Measurements from ENCODE around the gene CSRNP3. TPM values are rescaled to one million over a fixed set of nuclear protein-coding genes. Genes with fewer than 3 reads are reported as not detected.
A peak's percentile ranks its signal among the peaks of the same experiment; 100 is the strongest.

Gene CSRNP3
- total RNA-seq, 4 donors from 2014 or later, result 1.0 to 44.1 (median 4.3) TPM

DNA sequence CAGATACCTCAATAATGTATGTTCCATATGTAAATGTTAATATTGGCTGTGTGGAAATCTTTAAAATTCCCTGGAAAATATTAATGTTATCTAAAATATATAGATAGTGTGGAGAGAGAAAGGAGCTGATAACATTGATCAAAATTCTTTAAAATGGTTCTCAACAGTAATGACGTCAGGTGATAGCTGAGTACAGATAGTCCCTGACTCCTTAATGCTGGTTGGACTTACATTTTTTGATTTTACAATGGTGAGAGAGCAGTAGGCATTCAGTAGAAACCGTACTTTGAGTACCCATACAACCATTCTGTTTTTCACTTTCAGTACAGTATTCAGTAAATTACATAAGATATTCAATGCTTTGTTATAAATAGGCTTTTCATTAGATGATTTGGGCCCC, 177.9 kb downstream of the CSRNP3 start:
- Histone ChIP-seq H3K27me3 (no peaks in the 10 kb centered on the region), H3K36me3 (no peaks in the 10 kb centered on the region), H3K4me3 (no peak overlapping the region), H3K27ac (no peak overlapping the region), H3K4me1 (no peaks in the 10 kb centered on the region), H3K9me3 (no peaks in the 10 kb centered on the region)
- no peak for DNase-seq
- intact Hi-C loops (cut with DNase I; ENCODE audit: low total_unique reads), result no loop called here
- no peak for TF ChIP-seq POLR2A (IDR thresholded peaks at IDR 0.05)
- TF ChIP-seq, protein P1, sequence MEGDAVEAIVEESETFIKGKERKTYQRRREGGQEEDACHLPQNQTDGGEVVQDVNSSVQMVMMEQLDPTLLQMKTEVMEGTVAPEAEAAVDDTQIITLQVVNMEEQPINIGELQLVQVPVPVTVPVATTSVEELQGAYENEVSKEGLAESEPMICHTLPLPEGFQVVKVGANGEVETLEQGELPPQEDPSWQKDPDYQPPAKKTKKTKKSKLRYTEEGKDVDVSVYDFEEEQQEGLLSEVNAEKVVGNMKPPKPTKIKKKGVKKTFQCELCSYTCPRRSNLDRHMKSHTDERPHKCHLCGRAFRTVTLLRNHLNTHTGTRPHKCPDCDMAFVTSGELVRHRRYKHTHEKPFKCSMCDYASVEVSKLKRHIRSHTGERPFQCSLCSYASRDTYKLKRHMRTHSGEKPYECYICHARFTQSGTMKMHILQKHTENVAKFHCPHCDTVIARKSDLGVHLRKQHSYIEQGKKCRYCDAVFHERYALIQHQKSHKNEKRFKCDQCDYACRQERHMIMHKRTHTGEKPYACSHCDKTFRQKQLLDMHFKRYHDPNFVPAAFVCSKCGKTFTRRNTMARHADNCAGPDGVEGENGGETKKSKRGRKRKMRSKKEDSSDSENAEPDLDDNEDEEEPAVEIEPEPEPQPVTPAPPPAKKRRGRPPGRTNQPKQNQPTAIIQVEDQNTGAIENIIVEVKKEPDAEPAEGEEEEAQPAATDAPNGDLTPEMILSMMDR (IDR thresholded peaks at IDR 0.05), result no peak

DNA sequence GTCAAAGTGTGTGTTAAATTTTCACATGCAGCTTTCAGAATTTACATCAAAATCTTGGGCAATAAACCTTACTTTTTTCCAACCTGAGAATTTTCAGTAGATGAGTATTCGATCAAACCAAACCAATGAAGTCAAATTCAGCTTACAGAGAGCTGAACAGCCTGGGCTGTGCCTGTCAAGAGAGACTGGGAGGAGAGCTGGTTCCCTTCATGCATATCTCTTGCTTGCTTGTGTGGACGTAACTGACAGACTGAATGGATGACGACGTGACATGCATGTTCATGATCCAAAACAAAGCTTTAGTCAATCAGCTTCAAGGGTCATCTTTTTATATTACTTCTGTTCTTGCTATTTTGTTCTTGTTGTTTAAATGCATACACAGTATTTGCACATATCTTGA, 179.3 kb downstream of the CSRNP3 start:
- Histone ChIP-seq H3K9me3 (no peaks in the 10 kb centered on the region), H3K4me3 (no peak overlapping the region), H3K36me3 (no peaks in the 10 kb centered on the region), H3K4me1 (no peaks in the 10 kb centered on the region), H3K27ac (no peak overlapping the region), H3K27me3 (no peaks in the 10 kb centered on the region)
- intact Hi-C loops (cut with DNase I; ENCODE audit: low total_unique reads), result no loop called here
- TF ChIP-seq, protein P1 (IDR thresholded peaks at IDR 0.05), result no peak
- no peak for TF ChIP-seq POLR2A (IDR thresholded peaks at IDR 0.05)
- DNase-seq, result no peak

DNA sequence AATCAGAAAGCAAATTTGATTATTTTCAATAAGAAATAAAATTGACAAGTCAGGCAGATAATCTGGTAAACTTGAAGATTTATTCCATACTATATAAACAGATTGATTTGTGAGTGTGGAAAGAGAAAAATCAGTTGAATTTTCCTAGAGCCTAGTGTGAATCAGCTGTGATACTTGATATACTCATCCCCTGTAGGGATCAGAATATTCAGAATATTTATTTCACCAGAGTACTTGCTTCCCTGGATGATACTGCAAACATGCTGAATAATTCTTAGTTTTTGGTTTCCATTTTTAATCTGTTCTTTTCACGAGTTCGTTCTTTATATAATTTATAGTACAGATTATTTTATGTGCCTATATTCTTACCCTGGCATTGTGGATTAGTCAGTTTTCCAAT, 181.7 kb downstream of the CSRNP3 start:
- Histone ChIP-seq H3K27ac (no peak overlapping the region), H3K9me3 (no peaks in the 10 kb centered on the region), H3K4me3 (no peak overlapping the region), H3K27me3 (no peaks in the 10 kb centered on the region), H3K4me1 (no peaks in the 10 kb centered on the region), H3K36me3 (no peaks in the 10 kb centered on the region)
- TF ChIP-seq, protein P1 (IDR thresholded peaks at IDR 0.05), result no peak
- intact Hi-C loops (cut with DNase I; ENCODE audit: low total_unique reads), result no loop called here
- DNase-seq, result no peak

DNA sequence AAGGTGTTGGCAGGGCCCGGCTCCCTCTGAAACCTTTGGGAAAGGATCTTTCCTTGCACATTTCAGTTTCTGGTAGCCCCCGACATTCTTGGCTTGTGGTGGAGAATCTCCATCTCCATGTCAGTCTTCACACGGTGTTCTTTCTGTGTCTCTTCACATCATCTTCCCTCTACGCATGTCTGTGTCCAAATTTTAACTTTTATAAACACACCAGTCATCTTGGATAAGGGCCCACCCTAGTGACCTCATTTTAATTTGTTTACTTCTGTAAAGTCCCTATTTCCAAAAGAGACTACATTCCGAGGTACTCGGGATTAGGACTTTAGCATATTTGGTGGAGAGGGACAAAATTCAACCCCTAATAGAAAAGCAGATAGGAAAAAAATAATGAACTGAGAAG, 186.2 kb downstream of the CSRNP3 start:
- H3K27ac ChIP-seq, result peak overlapping the region; percentile 61 to 63
- H3K36me3 ChIP-seq, result no peaks in the 10 kb centered on the region
- H3K4me1 ChIP-seq, result no peaks in the 10 kb centered on the region
- no peaks in the 10 kb centered on the region for H3K9me3 ChIP-seq
- peak in 1 of 2 donors; percentile 16 for DNase-seq
- intact Hi-C loops (cut with DNase I; ENCODE audit: low total_unique reads), result no loop called here
- H3K27me3 ChIP-seq, result no peaks in the 10 kb centered on the region
- no peak for TF ChIP-seq POLR2A (IDR thresholded peaks at IDR 0.05)
- TF ChIP-seq, protein P1 (IDR thresholded peaks at IDR 0.05), result no peak
- no peak overlapping the region for H3K4me3 ChIP-seq

DNA sequence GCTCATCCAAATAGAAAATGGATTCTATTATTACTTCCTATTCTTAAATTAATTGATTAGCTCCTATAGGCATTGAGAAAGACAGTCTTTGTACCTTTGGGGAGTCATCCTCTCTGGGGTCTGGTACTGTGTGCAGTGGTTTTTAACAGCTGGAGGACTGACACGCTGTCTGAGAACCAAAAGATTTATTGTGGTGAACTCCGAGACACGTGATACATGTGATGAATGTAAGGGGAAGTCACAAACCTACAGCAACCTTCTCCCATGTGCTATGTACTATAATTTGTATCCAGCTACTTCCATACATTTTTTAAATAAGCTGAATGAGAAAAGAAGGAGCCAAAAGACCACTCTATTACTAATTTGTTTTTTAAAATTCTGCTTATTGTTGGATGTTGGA, 190.9 kb downstream of the CSRNP3 start:
- intact Hi-C loops (cut with DNase I; ENCODE audit: low total_unique reads), result no loop called here
- no peaks in the 10 kb centered on the region for H3K4me1 ChIP-seq

More for the DNA sequence above, 190.9 kb downstream of the CSRNP3 start:
- H3K36me3 ChIP-seq, result no peaks in the 10 kb centered on the region
- H3K4me3 ChIP-seq, result no peak overlapping the region
- H3K27ac ChIP-seq, result no peak overlapping the region
- H3K9me3 ChIP-seq, result no peaks in the 10 kb centered on the region
- no peak for DNase-seq
- TF ChIP-seq, protein P1 (IDR thresholded peaks at IDR 0.05), result no peak
- no peak for TF ChIP-seq POLR2A (IDR thresholded peaks at IDR 0.05)
- no peaks in the 10 kb centered on the region for H3K27me3 ChIP-seq

All from uterus (tissue), 4 donors.